ENCODE data around the gene TRABD2B. TPM values are rescaled to one million over a fixed set of nuclear protein-coding genes. Genes with fewer than 3 reads are reported as not detected.

Gene TRABD2B
- total RNA-seq, 3 donors from 2014 or later = 1.4 to 3.7 (median 2.3) TPM

- Histone ChIP-seq H3K27ac (no peak overlapping the region), H3K9me3 (no peaks in the 10 kb centered on the region), H3K36me3 (no peaks in the 10 kb centered on the region), H3K27me3 (no peaks in the 10 kb centered on the region), H3K4me1 (no peaks in the 10 kb centered on the region), H3K4me3 (no peak overlapping the region)
- TF ChIP-seq POLR2AphosphoS5 (IDR thresholded peaks at IDR 0.05) (no peak), CTCF (IDR thresholded peaks at IDR 0.05) (no peak), POLR2A (IDR thresholded peaks at IDR 0.05) (no peak)
- intact Hi-C loops (cut with DNase I; ENCODE audit: low total_unique reads) = no loop called here
- no peak for DNase-seq (ENCODE audit: low spot score in 2 of 2)
Measured at GRCh38 chr1:47785561-47786271, 211.5 kb downstream of the TRABD2B start.

GRCh38 chr1:47785118-47785517, 212.1 kb downstream of the TRABD2B start:
- TF ChIP-seq CTCF (IDR thresholded peaks at IDR 0.05) = no peak
- TF ChIP-seq POLR2A (IDR thresholded peaks at IDR 0.05) = no peak
- TF ChIP-seq POLR2AphosphoS5 (IDR thresholded peaks at IDR 0.05) = no peak
- H3K4me1 ChIP-seq = no peaks in the 10 kb centered on the region
- H3K9me3 ChIP-seq = no peaks in the 10 kb centered on the region
- H3K27ac ChIP-seq = no peak overlapping the region
- intact Hi-C loops (cut with DNase I; ENCODE audit: low total_unique reads) = no loop called here
- DNase-seq (ENCODE audit: low spot score in 2 of 2) = no peak
- H3K36me3 ChIP-seq = no peaks in the 10 kb centered on the region
- no peaks in the 10 kb centered on the region for H3K27me3 ChIP-seq
- H3K4me3 ChIP-seq = no peak overlapping the region

- Histone ChIP-seq H3K4me3 (no peak overlapping the region), H3K27ac (no peak overlapping the region), H3K4me1 (no peaks in the 10 kb centered on the region), H3K36me3 (no peaks in the 10 kb centered on the region), H3K27me3 (no peaks in the 10 kb centered on the region), H3K9me3 (no peaks in the 10 kb centered on the region)
- DNase-seq (ENCODE audit: low spot score in 2 of 2) = no peak
- TF ChIP-seq CTCF (IDR thresholded peaks at IDR 0.05) (no peak), POLR2AphosphoS5 (IDR thresholded peaks at IDR 0.05) (no peak), POLR2A (IDR thresholded peaks at IDR 0.05) (no peak)
- intact Hi-C loops (cut with DNase I; ENCODE audit: low total_unique reads) = no loop called here
Measured at GRCh38 chr1:47784497-47784822, 212.7 kb downstream of the TRABD2B start.

GRCh38 chr1:47783638-47784496, 213.3 kb downstream of the TRABD2B start:
- H3K27me3 ChIP-seq = no peaks in the 10 kb centered on the region
- H3K9me3 ChIP-seq = no peaks in the 10 kb centered on the region
- TF ChIP-seq CTCF (IDR thresholded peaks at IDR 0.05) = no peak
- no peak for TF ChIP-seq POLR2A (IDR thresholded peaks at IDR 0.05)
- TF ChIP-seq POLR2AphosphoS5 (IDR thresholded peaks at IDR 0.05) = no peak
- H3K4me3 ChIP-seq = no peak overlapping the region
- DNase-seq (ENCODE audit: low spot score in 2 of 2) = no peak
- no peaks in the 10 kb centered on the region for H3K4me1 ChIP-seq
- intact Hi-C loops (cut with DNase I; ENCODE audit: low total_unique reads) = no loop called here
- no peak overlapping the region for H3K27ac ChIP-seq
- H3K36me3 ChIP-seq = no peaks in the 10 kb centered on the region

All from breast epithelium (tissue), 4 donors.